Ishikawa (cell line): ENCODE measurements around the gene NMB.

Experiments used
- CEBPB ChIP-seq: IDR thresholded peaks from 2 replicates; pipeline ENCODE4 v1.6.1; 2012
- CREB1 ChIP-seq: IDR thresholded peaks from 2 replicates; pipeline ENCODE4 v1.6.1; 2012; ENCODE audit warnings: low read depth
- EGR1 ChIP-seq: IDR thresholded peaks from 2 replicates; pipeline ENCODE4 v1.6.1; 2012
- EP300 ChIP-seq: IDR thresholded peaks from 2 replicates; pipeline ENCODE4 v1.6.1; 2012; ENCODE audit warnings: borderline replicate concordance
- MAX ChIP-seq: IDR thresholded peaks from 2 replicates; pipeline ENCODE4 v1.6.1; 2012
- RAD21 ChIP-seq: IDR thresholded peaks from 2 replicates; pipeline ENCODE4 v1.6.1; 2012; ENCODE audit warnings: low read depth
- TAF1 ChIP-seq: IDR thresholded peaks from 2 replicates; pipeline ENCODE4 v1.6.1; 2012; ENCODE audit warnings: low read depth, mild to moderate bottlenecking
- TCF12 ChIP-seq: IDR thresholded peaks from 2 replicates; pipeline ENCODE4 v1.6.1; 2012; ENCODE audit warnings: low read depth
- TEAD4 ChIP-seq: IDR thresholded peaks from 2 replicates; pipeline ENCODE4 v1.6.1; 2012
- USF1 ChIP-seq: IDR thresholded peaks from 2 replicates; pipeline ENCODE4 v1.6.1; 2012
- ZBTB7A ChIP-seq: IDR thresholded peaks from 2 replicates; pipeline ENCODE4 v1.6.1; 2012; ENCODE audit warnings: low read depth

- TF ChIP-seq MAX (no peak), CEBPB (no peak), TCF12 (no peak), ZBTB7A (no peak), USF1 (no peak), TAF1 (no peak), EP300 (no peak), RAD21 (no peak), CREB1 (no peak), TEAD4 (no peak), EGR1 (no peak)
These were observed 33.6 kb downstream of the NMB start for GRCh38 chr15:84624359-84624758.
